Measurements from ENCODE around the gene SPATA45. TPM values are rescaled to one million over a fixed set of nuclear protein-coding genes. Genes with fewer than 3 reads are reported as not detected.

The SPATA45 gene
- total RNA-seq: not detected
- under 1 TPM; 0.34 to 0.89 (median 0.50) TPM for polyA plus RNA-seq (ENCODE audit: insufficient read length in 6 of 6)
- long read RNA-seq, donor 1: 0 reads
- long read RNA-seq, donor 2: 0 reads
- long read RNA-seq, donor 3: 0 reads
- long read RNA-seq, donor 4: 0 reads
- long read RNA-seq, donor 5: 0 reads
- long read RNA-seq, donor 6: 0 reads
- long read RNA-seq, donor 7: 0 reads
- long read RNA-seq, donor 8: 0 reads
- long read RNA-seq, donor 9: 0 reads
- long read RNA-seq, donor 10, partial matches to known transcripts: 0 of 1 reads
- long read RNA-seq, donor 10, other reads (novel, unspliced or antisense): 1 of 1 reads
- long read RNA-seq, donor 11: 0 reads
- long read RNA-seq, donor 12, partial matches to known transcripts: 14 of 14 reads
- long read RNA-seq, donor 12, other reads (novel, unspliced or antisense): 0 of 14 reads

DNA sequence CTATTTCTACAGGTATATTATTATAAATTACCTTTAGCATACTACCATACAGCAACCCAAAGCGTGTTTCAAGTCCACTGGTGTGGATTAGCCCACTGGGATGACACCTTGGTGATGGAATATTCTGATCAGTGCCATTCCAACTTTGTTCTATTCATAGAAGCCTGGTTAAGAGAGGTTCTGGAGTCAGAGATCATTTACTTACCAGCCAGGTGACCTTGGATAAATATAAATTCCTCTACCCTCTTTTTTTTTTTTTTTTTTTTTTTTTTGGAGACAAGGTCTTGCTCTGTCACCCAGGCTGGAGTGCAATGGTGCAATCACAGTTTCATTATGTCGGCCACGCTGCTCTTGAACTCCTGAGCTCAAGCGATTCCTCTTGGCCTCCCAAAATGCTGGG is at the start of gene SPATA45:
TSS of gene SPATA45 (minus strand) at position 101 of the 400 bp plus-strand sequence. CDS start 11,500 bp downstream, outside the sequence.
- Histone ChIP-seq H3K9me3 (no peaks in the 10 kb centered on the region), H3K36me3 (no peaks in the 10 kb centered on the region), H3K4me3 (no peak within 1 kb of the TSS), H3K27me3 (no peaks in the 10 kb centered on the region), H3K27ac (no peak within 1 kb of the TSS), H3K4me1 (no peaks in the 10 kb centered on the region)
- intact Hi-C loops (cut with DNase I): no loop called here
- no peak for ATAC-seq
- TF ChIP-seq, protein P1, sequence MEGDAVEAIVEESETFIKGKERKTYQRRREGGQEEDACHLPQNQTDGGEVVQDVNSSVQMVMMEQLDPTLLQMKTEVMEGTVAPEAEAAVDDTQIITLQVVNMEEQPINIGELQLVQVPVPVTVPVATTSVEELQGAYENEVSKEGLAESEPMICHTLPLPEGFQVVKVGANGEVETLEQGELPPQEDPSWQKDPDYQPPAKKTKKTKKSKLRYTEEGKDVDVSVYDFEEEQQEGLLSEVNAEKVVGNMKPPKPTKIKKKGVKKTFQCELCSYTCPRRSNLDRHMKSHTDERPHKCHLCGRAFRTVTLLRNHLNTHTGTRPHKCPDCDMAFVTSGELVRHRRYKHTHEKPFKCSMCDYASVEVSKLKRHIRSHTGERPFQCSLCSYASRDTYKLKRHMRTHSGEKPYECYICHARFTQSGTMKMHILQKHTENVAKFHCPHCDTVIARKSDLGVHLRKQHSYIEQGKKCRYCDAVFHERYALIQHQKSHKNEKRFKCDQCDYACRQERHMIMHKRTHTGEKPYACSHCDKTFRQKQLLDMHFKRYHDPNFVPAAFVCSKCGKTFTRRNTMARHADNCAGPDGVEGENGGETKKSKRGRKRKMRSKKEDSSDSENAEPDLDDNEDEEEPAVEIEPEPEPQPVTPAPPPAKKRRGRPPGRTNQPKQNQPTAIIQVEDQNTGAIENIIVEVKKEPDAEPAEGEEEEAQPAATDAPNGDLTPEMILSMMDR (IDR thresholded peaks at IDR 0.05): no peak
- DNase-seq: no peak

DNA sequence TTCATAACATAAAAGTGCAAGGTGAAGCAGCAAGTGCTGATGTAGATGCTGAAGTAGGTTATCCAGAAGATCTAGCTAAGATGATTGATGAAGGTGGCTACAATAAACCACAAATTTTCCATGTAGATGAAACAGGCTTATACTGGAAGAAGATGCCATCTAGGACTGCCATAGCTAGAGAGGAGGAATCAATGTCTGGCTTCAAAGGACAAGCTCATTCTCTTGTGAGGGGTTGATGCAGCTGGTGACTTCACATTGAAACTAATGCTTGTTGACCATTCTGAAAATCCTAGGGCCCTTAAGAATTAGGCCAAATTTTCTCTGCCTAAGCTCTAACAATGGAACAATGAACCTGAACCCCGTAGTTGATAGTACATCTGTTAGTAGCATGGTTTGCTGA is 44.7 kb upstream of the SPATA45 start:
- TF ChIP-seq, protein P1 (IDR thresholded peaks at IDR 0.05): no peak
- DNase-seq (no peak), ATAC-seq (no peak)
- H3K4me1 ChIP-seq: no peaks in the 10 kb centered on the region
- no peaks in the 10 kb centered on the region for H3K27me3 ChIP-seq
- peaks cover 3 to 94% of the 10 kb centered on the region in 2 donors for H3K36me3 ChIP-seq
- no peak overlapping the region for H3K4me3 ChIP-seq
- no peaks in the 10 kb centered on the region for H3K9me3 ChIP-seq
- no peak overlapping the region for H3K27ac ChIP-seq
- intact Hi-C loops (cut with DNase I): no loop called here

DNA sequence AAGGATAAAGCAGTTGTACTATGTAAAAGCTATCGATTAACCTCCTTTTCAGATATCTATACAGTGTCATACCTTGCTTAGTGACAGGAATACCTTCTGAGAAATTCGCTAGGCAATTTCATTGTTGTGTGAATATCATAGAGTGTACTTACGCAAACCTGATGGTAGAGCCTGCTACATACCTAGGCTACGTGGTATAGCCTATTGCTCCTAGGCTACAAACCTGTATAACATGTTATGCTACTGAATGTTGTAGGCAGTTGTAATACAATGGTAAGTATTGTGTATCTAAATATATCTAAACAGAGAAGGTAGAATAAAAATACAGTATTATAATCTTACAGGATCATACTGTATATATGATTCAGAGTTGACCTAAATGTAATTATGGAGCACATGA is 37.1 kb upstream of the SPATA45 start:
- Histone ChIP-seq H3K9me3 (no peaks in the 10 kb centered on the region), H3K4me1 (no peaks in the 10 kb centered on the region), H3K36me3 (peaks cover 3 to 79% of the 10 kb centered on the region in 2 donors), H3K27ac (no peak overlapping the region), H3K4me3 (no peak overlapping the region), H3K27me3 (no peaks in the 10 kb centered on the region)
- DNase-seq (no peak), ATAC-seq (no peak)
- TF ChIP-seq, protein P1 (IDR thresholded peaks at IDR 0.05): no peak
- intact Hi-C loops (cut with DNase I): no loop called here

DNA sequence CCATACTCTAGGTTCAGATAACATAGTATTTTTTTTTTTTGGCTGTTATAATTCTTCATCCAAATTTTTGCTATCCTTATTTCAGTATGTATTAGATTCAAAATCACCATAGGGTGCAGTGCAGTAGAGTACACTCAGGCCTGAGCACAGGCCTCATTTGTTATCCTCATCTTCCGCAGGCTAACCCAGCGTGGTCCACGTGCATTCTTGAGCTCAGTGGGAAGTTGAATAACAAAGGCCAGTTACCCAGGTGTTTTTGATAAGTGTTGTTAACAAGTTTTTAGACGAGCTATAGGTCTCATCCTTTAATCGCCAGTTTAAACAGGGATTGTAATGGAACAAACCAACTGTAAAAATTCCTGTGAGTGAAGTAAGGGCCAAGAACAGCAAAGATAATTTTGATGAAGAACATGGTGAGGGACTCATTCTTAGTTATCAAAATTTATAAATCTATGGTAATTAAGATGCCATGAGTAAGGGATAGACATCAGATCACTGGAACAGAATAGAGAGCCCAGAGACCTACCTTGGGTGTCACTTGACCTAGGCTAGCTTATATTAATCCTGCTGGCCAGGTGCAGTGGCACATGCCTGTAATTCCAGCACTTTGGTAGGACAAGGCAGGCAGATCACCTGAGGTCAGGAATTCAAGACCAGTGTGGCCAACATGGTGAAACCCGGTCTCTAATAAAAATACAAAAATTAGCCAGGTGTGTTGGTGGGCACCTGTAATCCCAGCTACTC is 32.7 kb upstream of the SPATA45 start:
- ATAC-seq (no peak), DNase-seq (no peak)
- Histone ChIP-seq H3K27me3 (no peaks in the 10 kb centered on the region), H3K4me1 (no peaks in the 10 kb centered on the region), H3K4me3 (no peak overlapping the region), H3K36me3 (peaks cover 0 to 73% of the 10 kb centered on the region in 2 donors), H3K27ac (no peak overlapping the region), H3K9me3 (no peaks in the 10 kb centered on the region)
- intact Hi-C loops (cut with DNase I): no loop called here
- TF ChIP-seq, protein P1 (IDR thresholded peaks at IDR 0.05): no peak

DNA sequence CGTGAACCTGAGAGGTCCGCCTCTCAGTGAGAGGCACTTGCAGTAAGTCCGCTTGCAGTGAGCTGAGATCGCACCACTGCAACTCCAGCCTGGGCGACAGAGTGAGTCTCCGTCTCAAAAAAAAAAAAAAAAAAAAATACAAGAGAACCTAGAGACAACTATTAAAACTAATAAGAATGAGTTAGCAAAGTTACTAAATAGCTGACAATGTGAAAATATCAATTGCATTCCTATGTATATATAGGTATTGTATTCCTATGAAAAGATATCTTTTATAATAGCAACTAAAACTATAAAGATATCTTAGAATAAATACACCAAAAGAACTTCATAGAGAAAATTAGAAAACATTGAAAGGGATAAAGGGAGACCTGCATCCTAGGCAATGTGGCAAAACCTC is 31.0 kb upstream of the SPATA45 start:
- H3K36me3 ChIP-seq: peaks cover 0 to 73% of the 10 kb centered on the region in 2 donors
- ATAC-seq: no peak
- H3K4me1 ChIP-seq: no peaks in the 10 kb centered on the region
- intact Hi-C loops (cut with DNase I): no loop called here
- TF ChIP-seq, protein P1 (IDR thresholded peaks at IDR 0.05): no peak
- no peak overlapping the region for H3K4me3 ChIP-seq
- H3K27me3 ChIP-seq: no peaks in the 10 kb centered on the region
- H3K27ac ChIP-seq: no peak overlapping the region
- DNase-seq: no peak
- H3K9me3 ChIP-seq: no peaks in the 10 kb centered on the region
